ENCODE measurements around the gene ELMOD1.

- TF ChIP-seq, protein P1, sequence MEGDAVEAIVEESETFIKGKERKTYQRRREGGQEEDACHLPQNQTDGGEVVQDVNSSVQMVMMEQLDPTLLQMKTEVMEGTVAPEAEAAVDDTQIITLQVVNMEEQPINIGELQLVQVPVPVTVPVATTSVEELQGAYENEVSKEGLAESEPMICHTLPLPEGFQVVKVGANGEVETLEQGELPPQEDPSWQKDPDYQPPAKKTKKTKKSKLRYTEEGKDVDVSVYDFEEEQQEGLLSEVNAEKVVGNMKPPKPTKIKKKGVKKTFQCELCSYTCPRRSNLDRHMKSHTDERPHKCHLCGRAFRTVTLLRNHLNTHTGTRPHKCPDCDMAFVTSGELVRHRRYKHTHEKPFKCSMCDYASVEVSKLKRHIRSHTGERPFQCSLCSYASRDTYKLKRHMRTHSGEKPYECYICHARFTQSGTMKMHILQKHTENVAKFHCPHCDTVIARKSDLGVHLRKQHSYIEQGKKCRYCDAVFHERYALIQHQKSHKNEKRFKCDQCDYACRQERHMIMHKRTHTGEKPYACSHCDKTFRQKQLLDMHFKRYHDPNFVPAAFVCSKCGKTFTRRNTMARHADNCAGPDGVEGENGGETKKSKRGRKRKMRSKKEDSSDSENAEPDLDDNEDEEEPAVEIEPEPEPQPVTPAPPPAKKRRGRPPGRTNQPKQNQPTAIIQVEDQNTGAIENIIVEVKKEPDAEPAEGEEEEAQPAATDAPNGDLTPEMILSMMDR (IDR thresholded peaks at IDR 0.05; ENCODE audit: low read depth, low read length), result no peak
- no peak for TF ChIP-seq EZH2phosphoT487 (IDR thresholded peaks at IDR 0.05; ENCODE audit: low read depth)
Observed at GRCh38 chr11:107702109-107702660, 111.2 kb downstream of the ELMOD1 start.

All from OCI-LY3 (cell line).